DOHH2 (cell line): Measurements from ENCODE around the gene SLC47A1.
A peak's percentile ranks its signal among the peaks of the same experiment; 100 is the strongest.

Experiments
- CTCF ChIP-seq: fragments of 200-600 bp; sonication (generic); IDR thresholded peaks from one replicate; pipeline ENCODE4 v1.5.1; 2014; ENCODE audit warnings: antibody characterized with exemption, mild to moderate bottlenecking, low read depth, low read length; ENCODE audit not compliant: poor library complexity, severe bottlenecking
- EZH2phosphoT487 ChIP-seq: fragments of 200-600 bp; sonication (generic); IDR thresholded peaks from 2 replicates; pipeline ENCODE4 v1.6.1; 2017; ENCODE audit warnings: borderline replicate concordance, mild to moderate bottlenecking, antibody characterized with exemption, low read length, moderate library complexity, mixed read lengths

GRCh38 chr17:19614900-19615299 lies 81.2 kb downstream of the SLC47A1 start:
- TF ChIP-seq CTCF (peak; percentile 16), EZH2phosphoT487 (no peak)
